HepG2 (cell line): Measurements from ENCODE around the gene DUSP2. TPM values are rescaled to one million over a fixed set of nuclear protein-coding genes. Genes with fewer than 3 reads are reported as not detected.
"Not testable (repeated sequence)": the region's sequence is repeated elsewhere in the genome, so short reads cannot be mapped to it uniquely, and the experiment has no call there.

Experiments used
- ATAC-seq: fragments of 200-7000 bp; cut with Tn5 transposase; 3 replicates; pipeline ENCODE4 v1.9.1; 2020; ENCODE audit warnings: mild to moderate bottlenecking, moderate library complexity
- BruUV-seq: library from RNA; stranded (reverse); fragments of 400-500 nt; replicated peaks from 2 replicates; lab custom pipeline; 2021; lab: Mats Ljungman, UMichigan
- CTCF ChIA-PET: fragments of 300-600 bp; formaldehyde crosslinking; extraction: SDS; loops from one replicate; lab custom pipeline; 2021; ENCODE audit warnings: low total read pairs, inconsistent platforms, low intra/inter-chr PET ratio; lab: Yijun Ruan, JAX
- POLR2A ChIA-PET: fragments of 350-600 bp; sonication (Branson Sonifier 250); formaldehyde crosslinking; loops from one replicate; lab custom pipeline; 2020; ENCODE audit warnings: antibody characterized with exemption, inconsistent platforms; lab: Yijun Ruan, JAX
- DNase-seq: peaks from one replicate; pipeline ENCODE4 v3.0.0-alpha.2; 2015; ENCODE audit warnings: low spot score
- FAIRE-seq: peaks from 3 replicates; lab custom pipeline; 2011; peaks lifted over from hg19 to GRCh38; lab: Jason Lieb, UNC
- H2AFZ ChIP-seq: one replicate; pipeline ENCODE4 v1.6.1; 2011; ENCODE audit warnings: low read length, inconsistent platforms
- H3K27ac ChIP-seq: fragments of 300-600 bp; 3 replicates; pipeline ENCODE4 v1.8.0; 2011; ENCODE audit warnings: mixed run types, mild to moderate bottlenecking, mixed read lengths, low read length, inconsistent platforms; ENCODE audit not compliant: insufficient read depth; ENCODE audit errors: extremely low read length
- H3K27me3 ChIP-seq, 2 experiments: fragments of 200-600 bp in 1 of 2; 2 replicates in 1 of 2; 3 replicates in 1 of 2; pipeline versions ENCODE4 v1.6.0 to v1.8.0; 2011; ENCODE audit warnings: low read length in 2 of 2, mild to moderate bottlenecking in 2 of 2, moderate library complexity in 2 of 2, inconsistent platforms in 1 of 2; ENCODE audit not compliant: insufficient read depth in 2 of 2, control insufficient read depth in 1 of 2
- H3K36me3 ChIP-seq, 2 experiments: fragments of 200-600 bp in 1 of 2; replicated peaks in 1 of 2; 2 replicates in 1 of 2; 3 replicates in 1 of 2; pipeline versions ENCODE4 v1.5.1 to v1.8.0; 2011; ENCODE audit warnings: low read length in 2 of 2, inconsistent platforms in 1 of 2; ENCODE audit not compliant: insufficient read depth in 2 of 2, control insufficient read depth in 1 of 2
- H3K4me1 ChIP-seq: 2 replicates; pipeline ENCODE4 v1.5.1; 2012; ENCODE audit warnings: low read length, inconsistent platforms; ENCODE audit not compliant: insufficient read depth
- H3K4me2 ChIP-seq: 2 replicates; pipeline ENCODE4 v1.6.0; 2011; ENCODE audit warnings: low read depth, low read length, inconsistent platforms
- H3K4me3 ChIP-seq, 3 experiments: fragments of 200-600 bp in 1 of 3; sonication (generic), shearing (Covaris generic) in 1 of 3; replicated peaks in 1 of 3; 2 replicates each; pipeline ENCODE4 v1.5.1; 2011 to 2016; ENCODE audit warnings: low read length in 3 of 3, inconsistent platforms in 2 of 3, low read depth in 2 of 3, mild to moderate bottlenecking in 2 of 3, control low read depth in 1 of 3, mixed read lengths in 1 of 3; ENCODE audit not compliant: insufficient read depth in 1 of 3
- H3K79me2 ChIP-seq: one replicate; pipeline ENCODE4 v1.6.1; 2011; ENCODE audit warnings: low read length, inconsistent platforms; ENCODE audit not compliant: insufficient read depth
- H3K9ac ChIP-seq: 2 replicates; pipeline ENCODE4 v1.6.0; 2011; ENCODE audit warnings: mild to moderate bottlenecking, low read depth, low read length, inconsistent platforms; ENCODE audit not compliant: insufficient read depth
- H3K9me3 ChIP-seq: 2 replicates; pipeline ENCODE4 v1.5.1; 2012; ENCODE audit warnings: mild to moderate bottlenecking, low read length
- H4K20me1 ChIP-seq: 2 replicates; pipeline ENCODE4 v1.6.0; 2011; ENCODE audit warnings: inconsistent platforms, mild to moderate bottlenecking, low read length, moderate library complexity; ENCODE audit not compliant: insufficient read depth
- NFKBIZ ChIP-seq: IDR thresholded peaks from 2 replicates; pipeline ENCODE4 v1.6.1; 2018; ENCODE audit warnings: missing genetic modification reagents, missing compliant biosample characterization
- RAD21 ChIP-seq: fragments of 450-650 bp; formaldehyde crosslinking; IDR thresholded peaks from 2 replicates; pipeline ENCODE4 v1.5.0; 2020; ENCODE audit warnings: mild to moderate bottlenecking
- STAG1 ChIP-seq: sonication (generic); formaldehyde crosslinking; IDR thresholded peaks from 2 replicates; pipeline ENCODE4 v1.4.0; 2020; ENCODE audit warnings: missing genetic modification reagents
- ZNF274 ChIP-seq: sonication (generic); formaldehyde crosslinking; IDR thresholded peaks from 2 replicates; pipeline ENCODE4 v1.5.1; 2020; ENCODE audit warnings: mild to moderate bottlenecking, missing genetic modification reagents
- ZNF343 ChIP-seq: sonication (generic); formaldehyde crosslinking; IDR thresholded peaks from 2 replicates; pipeline ENCODE4 v1.4.0; 2020; ENCODE audit warnings: mild to moderate bottlenecking, missing genetic modification reagents
- ZNF629 ChIP-seq: sonication (generic); formaldehyde crosslinking; conservative IDR thresholded peaks from 2 replicates; pipeline ENCODE4 v1.5.0; 2020; ENCODE audit warnings: missing genetic modification reagents
- WGBS: methylation state at CpG from one replicate; pipeline ENCODE4 v1.1.6; 2017; ENCODE audit warnings: low lambda C conversion rate; 5-methylcytosine and 5-hydroxymethylcytosine counted together
- in situ Hi-C: cut with HindIII; loops from 2 replicates; pipeline ENCODE4 v1.10.0; 2017; ENCODE audit warnings: low pct_unique_long_range_greater_than_20kb; ENCODE audit not compliant: extremely low pct_ligation_motif_present
- intact Hi-C: fragments of 100-400 bp; cut with micrococcal nuclease; formaldehyde crosslinking; loops from one replicate; pipeline ENCODE4 v1.10.0; 2022; ENCODE audit not compliant: unreplicated experiment
- polyA plus RNA-seq, 8 experiments: library from polyadenylated mRNA; depleted of rRNA in 3 of 8; stranded (reverse) in 7 of 8; unstranded in 1 of 8; fragments of >200 nt; fragmentation: Illumina TruSeq in 4 of 8; extraction: Trizol in 4 of 8; gene quantifications; 2 replicates each; pipeline versions ENCODE4 v1.2.1 to v1.2.3, GENCODE V29; 2011 to 2016; ENCODE audit warnings: low read depth in 4 of 8, missing spikeins in 1 of 8, mixed read lengths in 1 of 8; ENCODE audit not compliant: insufficient read depth in 1 of 8
- total RNA-seq, 5 experiments: library from RNA; depleted of rRNA; stranded (reverse); fragments of >200 nt; fragmentation: Illumina TruSeq; extraction: Trizol; gene quantifications; 2 replicates each; pipeline ENCODE4 v1.2.3, GENCODE V29; 2016; ENCODE audit warnings: low read depth in 1 of 5
- TF ChIP-seq, protein P1 (sequence below): sonication (generic); formaldehyde crosslinking; IDR thresholded peaks from 2 replicates; pipeline ENCODE4 v1.5.0; 2020; ENCODE audit warnings: mild to moderate bottlenecking, missing genetic modification reagents, moderate library complexity

The DUSP2 gene
- total and polyA plus RNA-seq, 2 of the 13 experiments (the other 11 are each of a cell fraction or from before 2014, with no cell fraction given): not detected

DNA sequence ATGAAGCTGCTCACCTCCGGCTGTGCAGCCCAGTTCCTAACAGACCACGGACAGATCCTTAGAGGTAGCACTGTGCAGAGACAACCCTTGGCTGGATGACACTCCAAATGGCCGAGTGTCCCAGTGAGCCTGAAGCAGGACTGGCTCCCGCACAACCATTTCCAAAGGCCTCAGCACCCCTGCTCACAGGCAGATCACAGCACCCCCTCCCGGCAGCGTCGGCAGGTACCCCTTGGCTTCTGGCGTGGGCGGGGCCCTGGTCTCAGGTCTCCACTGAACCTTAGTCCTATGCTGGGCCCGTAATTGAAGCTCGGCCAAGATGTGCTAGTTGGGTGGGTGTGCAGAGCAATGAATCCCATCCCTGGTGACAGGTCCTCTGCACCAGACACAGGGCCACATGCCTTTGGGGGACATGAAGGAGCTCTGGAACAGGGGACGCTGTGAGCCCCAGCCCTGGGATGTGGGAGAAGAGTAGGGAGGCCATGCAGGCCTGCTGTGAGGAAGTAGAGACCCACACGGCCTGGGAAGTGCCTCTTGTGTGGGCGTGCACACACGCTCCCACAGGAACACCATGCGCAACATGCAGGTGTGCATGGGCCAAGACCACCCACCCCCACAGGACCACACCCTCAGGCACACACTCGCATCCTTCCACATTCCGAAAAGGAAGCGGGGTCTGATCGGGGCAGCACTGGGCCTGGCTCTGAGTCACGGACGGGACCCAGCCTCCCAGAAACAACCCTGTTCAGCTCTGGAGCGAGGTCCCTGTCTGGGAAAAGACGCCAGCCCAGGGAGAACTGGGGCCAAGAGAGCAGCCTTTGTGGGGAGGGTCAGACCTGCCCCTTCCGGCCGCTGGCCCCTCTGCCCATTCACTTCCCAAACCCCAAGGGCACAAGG, 2.8 kb downstream of the DUSP2 start:
- intact Hi-C loops: no loop called here
- Histone ChIP-seq H3K9ac (no peak overlapping the region), H3K4me2 (no peak overlapping the region), H2AFZ (no peak overlapping the region), H3K27ac (no peak overlapping the region), H3K36me3 (no peaks in the 10 kb centered on the region), H3K4me1 (peaks cover 15% of the 10 kb centered on the region), H3K27me3 (peaks cover 6 to 50% of the 10 kb centered on the region in 2 experiments; a peak in 4 of 5 replicates), H3K9me3 (no peaks in the 10 kb centered on the region), H3K4me3 (no peak overlapping the region), H3K79me2 (no peaks in the 10 kb centered on the region), H4K20me1 (no peaks in the 10 kb centered on the region)
- DNase-seq (peak; percentile 22), ATAC-seq (peak; percentile 50), FAIRE-seq (peak; percentile 26)
- BruUV-seq: no TSS peak
- in situ Hi-C loops: loop anchor here (5.0 to 25.0 kb wide), 2 partner anchors 120 to 370 kb away; partner anchors contain the start of gene NEURL3
- TF ChIP-seq RAD21 (CRISPR knock-in tag): peak; percentile 34; the same call in 1 of the 2 replicates
- TF ChIP-seq, protein P1, sequence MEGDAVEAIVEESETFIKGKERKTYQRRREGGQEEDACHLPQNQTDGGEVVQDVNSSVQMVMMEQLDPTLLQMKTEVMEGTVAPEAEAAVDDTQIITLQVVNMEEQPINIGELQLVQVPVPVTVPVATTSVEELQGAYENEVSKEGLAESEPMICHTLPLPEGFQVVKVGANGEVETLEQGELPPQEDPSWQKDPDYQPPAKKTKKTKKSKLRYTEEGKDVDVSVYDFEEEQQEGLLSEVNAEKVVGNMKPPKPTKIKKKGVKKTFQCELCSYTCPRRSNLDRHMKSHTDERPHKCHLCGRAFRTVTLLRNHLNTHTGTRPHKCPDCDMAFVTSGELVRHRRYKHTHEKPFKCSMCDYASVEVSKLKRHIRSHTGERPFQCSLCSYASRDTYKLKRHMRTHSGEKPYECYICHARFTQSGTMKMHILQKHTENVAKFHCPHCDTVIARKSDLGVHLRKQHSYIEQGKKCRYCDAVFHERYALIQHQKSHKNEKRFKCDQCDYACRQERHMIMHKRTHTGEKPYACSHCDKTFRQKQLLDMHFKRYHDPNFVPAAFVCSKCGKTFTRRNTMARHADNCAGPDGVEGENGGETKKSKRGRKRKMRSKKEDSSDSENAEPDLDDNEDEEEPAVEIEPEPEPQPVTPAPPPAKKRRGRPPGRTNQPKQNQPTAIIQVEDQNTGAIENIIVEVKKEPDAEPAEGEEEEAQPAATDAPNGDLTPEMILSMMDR: peak; percentile 63
- TF ChIP-seq ZNF629 (CRISPR knock-in tag): no peak
- 0 out of 2 replicates have a peak, but pooled peaks have one; percentile 9 for TF ChIP-seq ZNF343
- TF ChIP-seq ZNF274: 0 out of 2 replicates have a peak, but pooled peaks have one; percentile 32
- TF ChIP-seq STAG1 (CRISPR knock-in tag): peak; percentile 33; the same call in 1 of the 2 replicates
- no peak for TF ChIP-seq NFKBIZ (CRISPR knock-in tag)
- ChIA-PET CTCF (interaction anchor here (1.4 kb wide), 1 partner anchor 31 kb away, joined by 4 read pairs; no protein-coding TSS in a partner anchor), POLR2A (no interaction called here)
- WGBS: 43% methylated on average over 22 of the region's 26 CpGs

DNA sequence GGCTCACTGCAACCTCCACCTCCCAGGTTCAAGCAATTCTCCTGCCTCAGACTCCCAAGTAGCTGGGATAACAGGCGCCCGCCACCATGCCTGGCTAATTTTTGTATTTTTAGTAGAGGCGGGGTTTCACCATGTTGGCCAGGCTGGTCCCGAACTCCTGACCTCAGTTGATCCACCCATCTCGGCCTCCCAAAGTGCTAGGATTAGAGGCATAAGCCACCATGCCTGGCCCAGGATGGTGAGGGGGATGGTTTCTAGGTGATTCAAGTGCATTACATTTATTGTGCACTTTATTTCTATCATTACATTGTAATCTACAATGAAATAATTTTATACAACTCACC, 3.6 kb downstream of the DUSP2 start:
- BruUV-seq, H3K9me3 ChIP-seq, H3K27ac ChIP-seq, intact Hi-C loops, POLR2A ChIA-PET, H3K4me3 ChIP-seq, H3K4me2 ChIP-seq, H3K9ac ChIP-seq, FAIRE-seq, ATAC-seq, DNase-seq, H3K4me1 ChIP-seq, H3K36me3 ChIP-seq, H3K79me2 ChIP-seq, H4K20me1 ChIP-seq, H2AFZ ChIP-seq: not testable (repeated sequence)
- peaks cover 7 to 48% of the 10 kb centered on the region in 2 experiments; a peak in 4 of 5 replicates for H3K27me3 ChIP-seq
- WGBS: 80% methylated on average over 5 of the region's 5 CpGs
- in situ Hi-C loops: loop anchor here (5.0 to 25.0 kb wide), 2 partner anchors 121 to 371 kb away; partner anchors contain the start of gene NEURL3
- CTCF ChIA-PET: interaction anchor here (1.4 kb wide), 1 partner anchor 32 kb away, joined by 4 read pairs; no protein-coding TSS in a partner anchor
